HG02763 (cell line): ENCODE measurements around the gene PTN.

Experiments used
- ATAC-seq: cut with Tn5 transposase; IDR thresholded peaks from one replicate; pipeline ENCODE4 v1.9.1; 2021; ENCODE audit warnings: mild to moderate bottlenecking, moderate library complexity; ENCODE audit not compliant: unreplicated experiment

Gene PTN

GRCh38 chr7:137324796-137325696 lies 18.5 kb downstream of the PTN start:
- no peak for ATAC-seq

- no peak for ATAC-seq
Measured at GRCh38 chr7:137316648-137317353, 26.7 kb downstream of the PTN start.

GRCh38 chr7:137313201-137313600 lies 30.3 kb downstream of the PTN start:
- ATAC-seq: no peak

- no peak for ATAC-seq
Measured at GRCh38 chr7:137306748-137307147, 36.8 kb downstream of the PTN start.

GRCh38 chr7:137305901-137306621 lies 37.5 kb downstream of the PTN start:
- no peak for ATAC-seq

GRCh38 chr7:137304624-137305235 lies 38.8 kb downstream of the PTN start:
- no peak for ATAC-seq

- ATAC-seq: no peak
Measured at GRCh38 chr7:137304165-137304564, 39.4 kb downstream of the PTN start.

- ATAC-seq: no peak
Measured at GRCh38 chr7:137302081-137302480, 41.5 kb downstream of the PTN start.

GRCh38 chr7:137298464-137298794 lies 45.1 kb downstream of the PTN start:
- ATAC-seq: no peak

- ATAC-seq: no peak
Measured at GRCh38 chr7:137297551-137298463, 45.7 kb downstream of the PTN start.

GRCh38 chr7:137296576-137296975 lies 47.0 kb downstream of the PTN start:
- no peak for ATAC-seq

GRCh38 chr7:137295739-137296324 lies 47.7 kb downstream of the PTN start:
- ATAC-seq: no peak

- ATAC-seq: no peak
Measured at GRCh38 chr7:137289101-137289500, 54.4 kb downstream of the PTN start.

- no peak for ATAC-seq
Measured at GRCh38 chr7:137287651-137288258, 55.8 kb downstream of the PTN start.

- no peak for ATAC-seq
Measured at GRCh38 chr7:137283153-137283552, 60.4 kb downstream of the PTN start.

- ATAC-seq: no peak
Measured at GRCh38 chr7:137282043-137282442, 61.5 kb downstream of the PTN start.

GRCh38 chr7:137276189-137276588 lies 67.3 kb downstream of the PTN start:
- ATAC-seq: no peak

GRCh38 chr7:137272249-137272648 lies 71.3 kb downstream of the PTN start:
- no peak for ATAC-seq

- ATAC-seq: no peak
Measured at GRCh38 chr7:137269240-137269639, 74.3 kb downstream of the PTN start.
